ENCODE data around the gene PCK2.

DNA sequence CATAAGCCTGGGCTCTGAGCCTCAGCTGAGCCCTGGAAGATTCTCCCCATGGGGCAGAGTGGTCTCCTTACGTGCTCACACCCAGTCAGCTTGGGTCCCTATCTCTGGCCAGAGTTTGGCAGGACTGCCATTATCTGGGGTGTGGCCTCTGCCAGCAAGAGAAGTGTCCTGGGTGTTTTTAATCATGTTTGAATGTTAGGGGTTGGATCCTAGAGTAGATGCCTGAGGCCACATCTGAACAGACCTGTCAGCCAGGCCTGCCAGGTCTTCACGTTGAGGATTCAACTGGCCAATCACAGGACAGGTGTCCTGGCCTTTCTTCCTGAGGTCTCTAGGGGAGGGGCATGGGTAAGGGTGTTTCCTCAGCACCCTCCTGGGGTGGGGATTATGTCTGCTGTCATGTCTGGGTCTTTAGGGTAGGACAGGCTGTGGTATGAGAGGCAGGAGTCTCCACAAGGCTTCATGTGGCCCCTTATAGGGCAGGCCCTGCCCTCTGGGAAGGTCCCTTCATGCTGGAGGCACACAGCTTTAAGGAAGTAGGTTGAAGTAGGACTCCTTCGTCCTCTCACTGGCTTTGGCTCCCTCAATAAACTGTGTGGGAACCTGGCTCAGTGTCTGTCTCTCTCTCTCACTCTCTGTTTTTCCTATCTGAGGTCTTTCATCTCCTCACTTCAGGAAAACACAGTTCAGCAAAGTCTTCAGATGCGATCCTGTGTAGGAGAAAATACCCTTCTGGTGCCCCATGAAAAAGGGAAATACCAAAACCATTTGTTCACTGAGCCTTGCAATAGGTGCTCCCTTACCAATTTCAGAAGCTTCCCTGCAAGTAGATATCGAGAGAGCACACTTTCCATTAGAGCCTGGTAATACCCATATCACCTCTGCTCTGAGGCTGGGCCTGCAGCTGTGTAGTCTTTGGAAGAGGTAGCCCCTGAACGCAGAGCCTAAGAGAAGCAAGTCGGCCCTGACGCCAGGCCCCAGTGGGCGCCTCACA lies 29.6 kb downstream of the PCK2 start:
- no peak for TF ChIP-seq OSR1 (CRISPR knock-in tag; IDR thresholded peaks at IDR 0.05)
- TF ChIP-seq, protein P1, sequence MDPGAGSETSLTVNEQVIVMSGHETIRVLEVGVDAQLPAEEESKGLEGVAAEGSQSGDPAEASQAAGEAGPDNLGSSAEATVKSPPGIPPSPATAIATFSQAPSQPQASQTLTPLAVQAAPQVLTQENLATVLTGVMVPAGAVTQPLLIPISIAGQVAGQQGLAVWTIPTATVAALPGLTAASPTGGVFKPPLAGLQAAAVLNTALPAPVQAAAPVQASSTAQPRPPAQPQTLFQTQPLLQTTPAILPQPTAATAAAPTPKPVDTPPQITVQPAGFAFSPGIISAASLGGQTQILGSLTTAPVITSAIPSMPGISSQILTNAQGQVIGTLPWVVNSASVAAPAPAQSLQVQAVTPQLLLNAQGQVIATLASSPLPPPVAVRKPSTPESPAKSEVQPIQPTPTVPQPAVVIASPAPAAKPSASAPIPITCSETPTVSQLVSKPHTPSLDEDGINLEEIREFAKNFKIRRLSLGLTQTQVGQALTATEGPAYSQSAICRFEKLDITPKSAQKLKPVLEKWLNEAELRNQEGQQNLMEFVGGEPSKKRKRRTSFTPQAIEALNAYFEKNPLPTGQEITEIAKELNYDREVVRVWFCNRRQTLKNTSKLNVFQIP (CRISPR knock-in tag; IDR thresholded peaks at IDR 0.05; ENCODE audit: borderline replicate concordance, low read depth) = no peak
- no peak for TF ChIP-seq RARB (CRISPR knock-in tag; IDR thresholded peaks at IDR 0.05)
- TF ChIP-seq, protein P2, sequence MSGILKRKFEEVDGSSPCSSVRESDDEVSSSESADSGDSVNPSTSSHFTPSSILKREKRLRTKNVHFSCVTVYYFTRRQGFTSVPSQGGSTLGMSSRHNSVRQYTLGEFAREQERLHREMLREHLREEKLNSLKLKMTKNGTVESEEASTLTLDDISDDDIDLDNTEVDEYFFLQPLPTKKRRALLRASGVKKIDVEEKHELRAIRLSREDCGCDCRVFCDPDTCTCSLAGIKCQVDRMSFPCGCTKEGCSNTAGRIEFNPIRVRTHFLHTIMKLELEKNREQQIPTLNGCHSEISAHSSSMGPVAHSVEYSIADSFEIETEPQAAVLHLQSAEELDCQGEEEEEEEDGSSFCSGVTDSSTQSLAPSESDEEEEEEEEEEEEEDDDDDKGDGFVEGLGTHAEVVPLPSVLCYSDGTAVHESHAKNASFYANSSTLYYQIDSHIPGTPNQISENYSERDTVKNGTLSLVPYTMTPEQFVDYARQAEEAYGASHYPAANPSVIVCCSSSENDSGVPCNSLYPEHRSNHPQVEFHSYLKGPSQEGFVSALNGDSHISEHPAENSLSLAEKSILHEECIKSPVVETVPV (CRISPR knock-in tag; IDR thresholded peaks at IDR 0.05) = no peak
- TF ChIP-seq, protein P3, sequence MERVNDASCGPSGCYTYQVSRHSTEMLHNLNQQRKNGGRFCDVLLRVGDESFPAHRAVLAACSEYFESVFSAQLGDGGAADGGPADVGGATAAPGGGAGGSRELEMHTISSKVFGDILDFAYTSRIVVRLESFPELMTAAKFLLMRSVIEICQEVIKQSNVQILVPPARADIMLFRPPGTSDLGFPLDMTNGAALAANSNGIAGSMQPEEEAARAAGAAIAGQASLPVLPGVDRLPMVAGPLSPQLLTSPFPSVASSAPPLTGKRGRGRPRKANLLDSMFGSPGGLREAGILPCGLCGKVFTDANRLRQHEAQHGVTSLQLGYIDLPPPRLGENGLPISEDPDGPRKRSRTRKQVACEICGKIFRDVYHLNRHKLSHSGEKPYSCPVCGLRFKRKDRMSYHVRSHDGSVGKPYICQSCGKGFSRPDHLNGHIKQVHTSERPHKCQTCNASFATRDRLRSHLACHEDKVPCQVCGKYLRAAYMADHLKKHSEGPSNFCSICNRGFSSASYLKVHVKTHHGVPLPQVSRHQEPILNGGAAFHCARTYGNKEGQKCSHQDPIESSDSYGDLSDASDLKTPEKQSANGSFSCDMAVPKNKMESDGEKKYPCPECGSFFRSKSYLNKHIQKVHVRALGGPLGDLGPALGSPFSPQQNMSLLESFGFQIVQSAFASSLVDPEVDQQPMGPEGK (CRISPR knock-in tag; IDR thresholded peaks at IDR 0.05; ENCODE audit: borderline replicate concordance) = no peak
- TF ChIP-seq, protein P4, sequence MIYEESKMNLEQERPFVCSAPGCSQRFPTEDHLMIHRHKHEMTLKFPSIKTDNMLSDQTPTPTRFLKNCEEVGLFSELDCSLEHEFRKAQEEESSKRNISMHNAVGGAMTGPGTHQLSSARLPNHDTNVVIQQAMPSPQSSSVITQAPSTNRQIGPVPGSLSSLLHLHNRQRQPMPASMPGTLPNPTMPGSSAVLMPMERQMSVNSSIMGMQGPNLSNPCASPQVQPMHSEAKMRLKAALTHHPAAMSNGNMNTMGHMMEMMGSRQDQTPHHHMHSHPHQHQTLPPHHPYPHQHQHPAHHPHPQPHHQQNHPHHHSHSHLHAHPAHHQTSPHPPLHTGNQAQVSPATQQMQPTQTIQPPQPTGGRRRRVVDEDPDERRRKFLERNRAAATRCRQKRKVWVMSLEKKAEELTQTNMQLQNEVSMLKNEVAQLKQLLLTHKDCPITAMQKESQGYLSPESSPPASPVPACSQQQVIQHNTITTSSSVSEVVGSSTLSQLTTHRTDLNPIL (CRISPR knock-in tag; IDR thresholded peaks at IDR 0.05; ENCODE audit: low read depth) = no peak
- no peak for TF ChIP-seq ARNTL (CRISPR knock-in tag; IDR thresholded peaks at IDR 0.05; ENCODE audit: borderline replicate concordance, low read depth)

All from SK-N-SH treated with all-trans-retinoic acid at 6 μM for 48 hours (cell line).